Measurements from ENCODE around the gene CLEC17A.
"Not testable (repeated sequence)": the region's sequence is repeated elsewhere in the genome, so short reads cannot be mapped to it uniquely, and the experiment has no call there.

The CLEC17A gene

GRCh38 chr19:14544047-14544446 is 38.8 kb upstream of the CLEC17A start:
- H3K4me3 ChIP-seq (replicated peaks; ENCODE audit: low read depth, low read length), result no peak overlapping the region
- no peak for DNase-seq (ENCODE audit: extremely low read depth, low read depth)
- TF ChIP-seq, protein P1, sequence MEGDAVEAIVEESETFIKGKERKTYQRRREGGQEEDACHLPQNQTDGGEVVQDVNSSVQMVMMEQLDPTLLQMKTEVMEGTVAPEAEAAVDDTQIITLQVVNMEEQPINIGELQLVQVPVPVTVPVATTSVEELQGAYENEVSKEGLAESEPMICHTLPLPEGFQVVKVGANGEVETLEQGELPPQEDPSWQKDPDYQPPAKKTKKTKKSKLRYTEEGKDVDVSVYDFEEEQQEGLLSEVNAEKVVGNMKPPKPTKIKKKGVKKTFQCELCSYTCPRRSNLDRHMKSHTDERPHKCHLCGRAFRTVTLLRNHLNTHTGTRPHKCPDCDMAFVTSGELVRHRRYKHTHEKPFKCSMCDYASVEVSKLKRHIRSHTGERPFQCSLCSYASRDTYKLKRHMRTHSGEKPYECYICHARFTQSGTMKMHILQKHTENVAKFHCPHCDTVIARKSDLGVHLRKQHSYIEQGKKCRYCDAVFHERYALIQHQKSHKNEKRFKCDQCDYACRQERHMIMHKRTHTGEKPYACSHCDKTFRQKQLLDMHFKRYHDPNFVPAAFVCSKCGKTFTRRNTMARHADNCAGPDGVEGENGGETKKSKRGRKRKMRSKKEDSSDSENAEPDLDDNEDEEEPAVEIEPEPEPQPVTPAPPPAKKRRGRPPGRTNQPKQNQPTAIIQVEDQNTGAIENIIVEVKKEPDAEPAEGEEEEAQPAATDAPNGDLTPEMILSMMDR (IDR thresholded peaks at IDR 0.05; ENCODE audit: low read depth, low read length, missing control alignments), result no peak

DNA sequence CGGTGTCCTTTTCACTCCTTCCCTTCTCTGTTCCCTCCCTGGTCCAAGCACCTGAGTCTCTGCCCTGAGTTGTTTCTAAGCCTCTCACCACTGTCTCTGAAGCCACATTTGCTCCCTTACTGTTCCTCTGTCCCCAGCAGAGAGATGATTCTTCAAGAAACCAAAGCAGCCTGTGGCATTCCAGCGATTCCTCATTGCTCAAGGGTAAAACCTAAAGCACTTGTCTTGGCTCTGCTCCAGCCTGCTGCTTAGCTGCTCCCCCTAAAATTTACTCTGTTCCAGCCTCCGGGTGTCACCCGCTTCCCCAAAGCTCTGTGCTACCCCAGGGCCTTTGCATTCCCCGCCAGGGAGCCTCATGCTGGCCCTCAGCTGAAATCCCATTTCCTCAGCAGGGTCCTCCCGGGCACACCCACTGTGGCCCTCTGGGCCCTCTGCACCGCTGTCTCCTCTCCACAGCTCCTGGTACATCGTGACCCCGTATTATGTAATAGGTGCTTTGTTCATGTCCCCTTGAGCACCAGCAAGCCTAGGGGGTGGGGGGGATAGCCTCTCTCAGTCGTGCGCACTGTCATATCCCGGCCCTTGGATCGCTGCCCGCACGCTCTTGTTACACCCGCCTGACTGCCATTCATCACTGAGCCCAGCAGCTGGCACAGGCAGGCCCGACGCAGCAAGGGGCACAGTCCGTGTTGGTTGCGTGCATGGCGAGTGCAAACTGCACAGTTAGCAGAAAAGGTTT is 37.7 kb upstream of the CLEC17A start:
- TF ChIP-seq, protein P1 (IDR thresholded peaks at IDR 0.05; ENCODE audit: low read depth, low read length, missing control alignments), result no peak
- no peak overlapping the region for H3K4me3 ChIP-seq (replicated peaks; ENCODE audit: low read depth, low read length)
- DNase-seq (ENCODE audit: extremely low read depth, low read depth), result no peak

DNA sequence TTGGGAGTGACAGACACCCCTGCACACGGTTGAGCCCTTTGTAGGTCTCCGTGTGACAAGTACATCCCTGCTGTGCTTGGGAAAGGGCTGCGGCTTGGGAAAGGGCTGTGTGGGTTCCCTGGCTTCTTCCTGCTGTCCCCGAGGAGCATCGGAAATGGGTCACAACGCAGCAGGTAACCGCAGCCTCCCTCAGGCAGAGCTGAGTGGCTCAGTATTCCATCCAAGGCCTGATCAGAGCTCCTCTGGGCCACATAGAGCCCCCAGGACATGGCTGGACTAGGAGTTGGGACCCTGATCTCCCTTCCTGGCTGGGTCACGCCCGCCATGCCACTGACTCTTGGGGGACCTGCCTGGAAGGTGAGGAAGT is 37.2 kb upstream of the CLEC17A start:
- no peak overlapping the region for H3K4me3 ChIP-seq (replicated peaks; ENCODE audit: low read depth, low read length)
- DNase-seq (ENCODE audit: extremely low read depth, low read depth), result no peak

DNA sequence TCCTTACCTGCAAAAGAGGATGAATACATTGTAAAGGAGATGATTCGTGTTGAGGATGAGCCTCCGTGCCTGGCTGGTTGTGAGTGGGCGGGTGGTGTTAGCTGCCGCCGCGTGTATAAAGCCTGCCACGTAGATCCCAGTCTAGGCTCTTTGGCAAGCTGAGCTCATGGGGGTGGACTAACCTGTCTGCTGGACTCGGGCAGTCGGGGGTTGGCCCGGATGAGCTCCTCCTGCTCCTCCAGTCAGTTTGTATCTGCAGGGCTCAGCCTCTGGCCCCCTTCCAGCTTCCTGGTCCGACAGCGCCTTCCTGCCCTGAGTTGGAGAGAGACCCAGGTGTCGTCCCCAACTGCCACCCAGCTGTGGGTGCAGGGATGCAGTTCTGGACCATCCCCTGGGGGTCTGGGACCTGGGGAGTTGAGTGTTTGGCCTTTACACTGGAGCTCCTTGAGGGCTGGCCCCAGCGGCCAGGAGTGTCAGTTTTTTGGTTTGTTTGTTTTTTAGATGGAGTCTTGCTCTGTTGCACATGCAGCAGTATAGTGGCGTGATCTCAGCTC is 32.6 kb upstream of the CLEC17A start:
- no peak overlapping the region for H3K4me3 ChIP-seq (replicated peaks; ENCODE audit: low read depth, low read length)
- DNase-seq (ENCODE audit: extremely low read depth, low read depth), result no peak
- TF ChIP-seq, protein P1 (IDR thresholded peaks at IDR 0.05; ENCODE audit: low read depth, low read length, missing control alignments), result no peak

More for the DNA sequence above, 37.2 kb upstream of the CLEC17A start:
- TF ChIP-seq, protein P1 (IDR thresholded peaks at IDR 0.05; ENCODE audit: low read depth, low read length, missing control alignments), result no peak

- not testable (repeated sequence) for H3K4me3 ChIP-seq (replicated peaks; ENCODE audit: low read depth, low read length); DNase-seq (ENCODE audit: extremely low read depth, low read depth)
- TF ChIP-seq, protein P1 (IDR thresholded peaks at IDR 0.05; ENCODE audit: low read depth, low read length, missing control alignments), result peak; percentile 34
These were observed 31.5 kb upstream of the CLEC17A start for GRCh38 chr19:14551134-14552005.

DNA sequence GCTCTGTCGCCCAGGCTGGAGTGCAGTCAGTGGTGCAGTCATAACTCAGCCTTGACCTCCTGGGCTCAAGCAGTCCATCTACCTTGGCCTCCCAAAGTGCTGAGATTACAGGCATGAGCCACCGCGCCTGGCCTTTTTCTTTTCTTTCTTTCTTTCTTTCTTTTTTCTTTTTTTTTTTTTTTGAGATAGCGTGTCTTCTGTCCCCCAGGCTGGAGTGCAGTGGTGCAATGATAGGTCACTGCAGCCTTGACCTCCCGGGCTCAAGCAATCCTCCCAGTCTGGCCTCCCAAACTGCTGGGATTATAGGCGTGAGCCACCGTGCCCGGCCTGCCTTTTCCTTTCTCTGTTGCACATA is 30.9 kb upstream of the CLEC17A start:
- DNase-seq (ENCODE audit: extremely low read depth, low read depth), result not testable (repeated sequence)

More for the DNA sequence above, 30.9 kb upstream of the CLEC17A start:
- not testable (repeated sequence) for H3K4me3 ChIP-seq (replicated peaks; ENCODE audit: low read depth, low read length)

Data from HFF-Myc (cell line).